ENCODE results near the gene CXorf51B.
"Not testable (repeated sequence)": the region's sequence is repeated elsewhere in the genome, so short reads cannot be mapped to it uniquely, and the experiment has no call there.

Gene CXorf51B

DNA sequence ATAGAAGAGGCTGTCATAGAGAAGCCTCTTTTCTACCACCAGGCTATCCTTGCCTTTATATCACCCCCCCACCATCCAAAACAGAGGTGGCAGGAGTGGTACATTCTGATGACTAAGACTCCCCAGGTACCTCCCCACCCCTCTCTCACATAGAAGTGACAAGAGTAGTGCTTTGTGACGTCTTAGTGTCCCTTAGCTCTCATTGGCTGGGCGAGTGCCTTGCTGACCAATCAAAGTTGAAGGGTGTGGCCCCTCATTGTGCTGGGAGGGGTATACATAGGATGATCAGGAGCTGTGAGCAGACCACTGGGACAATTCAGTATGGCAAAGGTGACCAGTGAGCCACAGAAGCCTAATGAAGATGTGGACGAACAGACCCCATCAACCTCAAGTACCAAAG is at the start of gene CXorf51B:
TSS of gene CXorf51B (plus strand) at position 301 of the 400 bp plus-strand sequence. CDS start at position 322, 21 bp downstream.
- ATAC-seq: not testable (repeated sequence)

- ATAC-seq: not testable (repeated sequence)
Observed at GRCh38 chrX:146814644-146815043, 5.1 kb downstream of the CXorf51B start, which contains the start of gene CXorf51A. Gene CXorf51A, minus strand, starts transcription at chrX:146814744. Its CDS starts 21 bp downstream, at chrX:146814723.

- no peak for ATAC-seq
Observed at GRCh38 chrX:146831994-146832393, 22.4 kb downstream of the CXorf51B start.

- no peak for ATAC-seq
Observed at GRCh38 chrX:146854281-146854680, 44.7 kb downstream of the CXorf51B start.

All from activated CD4-positive, CD25-positive, alpha-beta regulatory T cell treated with anti-CD3 and anti-CD28 coated beads, Interleukin-2, amount 50 U/mL, for 24 hours (primary cell).